Amygdala (tissue), 56 donors: ENCODE data around the gene RAI2.
A peak's percentile ranks its signal among the peaks of the same experiment; 100 is the strongest.

ENCODE experiments used
- DNase-seq, 56 donors: peaks; one replicate each; lab custom pipeline; 2025; lab: John Stamatoyannopoulos, UW

Gene RAI2

GRCh38 chrX:17860811-17861488 is at the start of gene RAI2:
Gene RAI2, minus strand, starts transcription at chrX:17861298. Its CDS starts 59,288 bp downstream, at chrX:17802010.
- DNase-seq: peak in 15 of 56 donors; percentile 1 to 21 (median 5)

GRCh38 chrX:17888421-17888820 is 27.3 kb upstream of the RAI2 start:
- DNase-seq: no peak

- no peak for DNase-seq
These were observed 21.6 kb upstream of the RAI2 start for GRCh38 chrX:17882680-17883079.

- no peak for DNase-seq
These were observed 17.1 kb upstream of the RAI2 start for GRCh38 chrX:17878028-17878670.

GRCh38 chrX:17876135-17876534 is 15.0 kb upstream of the RAI2 start:
- DNase-seq: no peak

GRCh38 chrX:17869580-17869979 is 8.5 kb upstream of the RAI2 start:
- no peak for DNase-seq

GRCh38 chrX:17861489-17862011 is 452 bp upstream of the RAI2 start:
- no peak for DNase-seq

- DNase-seq: peak in 8 of 56 donors; percentile 0 to 33 (median 7)
These were observed 818 bp downstream of the RAI2 start for GRCh38 chrX:17860179-17860780.

- peak in 1 of 56 donors; percentile 1 for DNase-seq
These were observed 1.4 kb downstream of the RAI2 start for GRCh38 chrX:17859609-17860178.

- peak in 2 of 56 donors; percentile 4 to 16 for DNase-seq
These were observed 6.6 kb downstream of the RAI2 start for GRCh38 chrX:17854531-17854930.

- DNase-seq: no peak
These were observed 7.0 kb downstream of the RAI2 start for GRCh38 chrX:17854069-17854468.

GRCh38 chrX:17851874-17852273 is 9.2 kb downstream of the RAI2 start:
- DNase-seq: no peak

- DNase-seq: no peak
These were observed 12.4 kb downstream of the RAI2 start for GRCh38 chrX:17848545-17849265.

GRCh38 chrX:17846045-17846444 is 15.1 kb downstream of the RAI2 start:
- DNase-seq: no peak

GRCh38 chrX:17844236-17844635 is 16.9 kb downstream of the RAI2 start:
- DNase-seq: no peak

- DNase-seq: no peak
These were observed 18.2 kb downstream of the RAI2 start for GRCh38 chrX:17842769-17843525.

GRCh38 chrX:17839269-17839668 is 21.8 kb downstream of the RAI2 start:
- no peak for DNase-seq

GRCh38 chrX:17836830-17837229 is 24.3 kb downstream of the RAI2 start:
- DNase-seq: no peak

- DNase-seq: no peak
These were observed 27.1 kb downstream of the RAI2 start for GRCh38 chrX:17833954-17834353.

- no peak for DNase-seq
These were observed 29.8 kb downstream of the RAI2 start for GRCh38 chrX:17831255-17831654.
